T-helper 2 cell treated with Interferon-gamma antibody and Interleukin-4, amounts not matched to agents 5 μg/mL and 100 μg/mL, for 36 hours (primary cell): Measurements from ENCODE around the gene IFTAP.

Source experiments
- DNase-seq: peaks from one replicate; pipeline ENCODE4 v3.0.0; 2021; ENCODE audit warnings: low spot score
- H3K27ac Mint-ChIP-seq: one replicate; pipeline ENCODE4 v1.8.0; 2021; ENCODE audit warnings: mild to moderate bottlenecking, mixed read lengths
- H3K27me3 Mint-ChIP-seq: one replicate; pipeline ENCODE4 v1.8.0; 2021; ENCODE audit warnings: low read depth, mixed read lengths
- H3K36me3 Mint-ChIP-seq: one replicate; pipeline ENCODE4 v1.8.0; 2021; ENCODE audit warnings: low read depth, mixed read lengths
- H3K4me1 Mint-ChIP-seq: one replicate; pipeline ENCODE4 v1.8.0; 2021; ENCODE audit warnings: low read depth, mixed read lengths
- H3K4me3 Mint-ChIP-seq: one replicate; pipeline ENCODE4 v1.8.0; 2022; ENCODE audit warnings: mild to moderate bottlenecking, moderate library complexity, mixed read lengths
- H3K9me3 Mint-ChIP-seq: one replicate; pipeline ENCODE4 v1.8.0; 2021; ENCODE audit warnings: mixed read lengths

IFTAP gene

DNA sequence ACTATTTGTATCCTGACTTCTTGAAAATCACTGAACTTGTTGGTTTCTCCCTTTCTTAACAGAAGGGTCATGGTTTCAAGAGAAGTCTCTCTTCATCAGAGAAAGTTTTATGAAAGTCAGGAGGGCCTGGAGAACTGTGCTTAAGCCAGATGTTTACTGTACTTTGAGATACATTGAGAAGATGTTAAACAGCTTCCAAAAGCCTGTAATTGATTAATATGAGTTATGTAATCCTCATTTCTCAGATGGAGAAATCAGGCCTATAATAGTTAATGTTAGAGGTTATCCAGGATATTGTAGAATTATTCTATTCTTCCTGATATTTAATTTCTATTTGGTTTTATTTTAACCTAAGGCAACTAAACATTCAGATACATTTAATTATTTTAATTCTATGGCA, 100.8 kb downstream of the IFTAP start:
- H3K9me3 Mint-ChIP-seq = no peaks in the 10 kb centered on the region
- no peak for DNase-seq
- H3K36me3 Mint-ChIP-seq = no peaks in the 10 kb centered on the region
- H3K4me3 Mint-ChIP-seq = no peak overlapping the region
- peaks cover 14% of the 10 kb centered on the region for H3K27me3 Mint-ChIP-seq
- no peaks in the 10 kb centered on the region for H3K4me1 Mint-ChIP-seq
- H3K27ac Mint-ChIP-seq = no peak overlapping the region

GRCh38 chr11:36695571-36695970, 101.3 kb downstream of the IFTAP start:
- DNase-seq = no peak
- no peak overlapping the region for H3K4me3 Mint-ChIP-seq
- H3K4me1 Mint-ChIP-seq = no peaks in the 10 kb centered on the region
- H3K27me3 Mint-ChIP-seq = peaks cover 14% of the 10 kb centered on the region
- no peaks in the 10 kb centered on the region for H3K36me3 Mint-ChIP-seq
- H3K9me3 Mint-ChIP-seq = no peaks in the 10 kb centered on the region
- no peak overlapping the region for H3K27ac Mint-ChIP-seq

GRCh38 chr11:36696550-36696949, 102.2 kb downstream of the IFTAP start:
- no peaks in the 10 kb centered on the region for H3K4me1 Mint-ChIP-seq
- H3K9me3 Mint-ChIP-seq = no peaks in the 10 kb centered on the region
- no peaks in the 10 kb centered on the region for H3K36me3 Mint-ChIP-seq
- DNase-seq = no peak
- no peak overlapping the region for H3K4me3 Mint-ChIP-seq
- peaks cover 17% of the 10 kb centered on the region for H3K27me3 Mint-ChIP-seq
- H3K27ac Mint-ChIP-seq = no peak overlapping the region

DNA sequence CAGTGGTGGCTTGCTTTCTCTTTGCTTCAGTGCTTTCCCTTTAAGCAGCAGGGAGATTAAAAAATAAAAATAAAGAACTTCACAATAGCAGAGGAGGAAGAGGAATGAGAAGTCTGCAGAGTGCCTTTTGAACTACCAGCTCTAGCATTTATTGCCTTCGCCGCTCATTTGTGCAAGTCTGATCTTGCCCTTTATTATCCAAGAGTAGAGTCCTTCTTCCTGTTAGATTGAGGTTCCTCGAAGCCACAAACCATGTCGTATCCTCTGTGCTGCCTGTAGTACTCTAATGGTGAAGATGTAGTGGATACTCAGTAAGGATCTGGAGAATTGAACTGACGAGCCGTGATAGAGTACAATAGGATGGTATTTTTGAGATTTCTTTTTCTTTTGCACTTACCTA, 105.0 kb downstream of the IFTAP start:
- H3K9me3 Mint-ChIP-seq = no peaks in the 10 kb centered on the region
- no peaks in the 10 kb centered on the region for H3K4me1 Mint-ChIP-seq
- H3K4me3 Mint-ChIP-seq = no peak overlapping the region
- no peak overlapping the region for H3K27ac Mint-ChIP-seq
- H3K36me3 Mint-ChIP-seq = no peaks in the 10 kb centered on the region
- no peak for DNase-seq
- H3K27me3 Mint-ChIP-seq = peaks cover 6% of the 10 kb centered on the region

GRCh38 chr11:36700246-36700645, 105.9 kb downstream of the IFTAP start:
- Mint-ChIP-seq H3K36me3 (no peaks in the 10 kb centered on the region), H3K27me3 (peaks cover 6% of the 10 kb centered on the region), H3K9me3 (no peaks in the 10 kb centered on the region), H3K27ac (no peak overlapping the region), H3K4me3 (no peak overlapping the region), H3K4me1 (no peaks in the 10 kb centered on the region)
- no peak for DNase-seq

- no peaks in the 10 kb centered on the region for H3K36me3 Mint-ChIP-seq
- no peak overlapping the region for H3K27ac Mint-ChIP-seq
- H3K27me3 Mint-ChIP-seq = peaks cover 6% of the 10 kb centered on the region
- H3K4me3 Mint-ChIP-seq = no peak overlapping the region
- H3K9me3 Mint-ChIP-seq = no peaks in the 10 kb centered on the region
- no peaks in the 10 kb centered on the region for H3K4me1 Mint-ChIP-seq
- DNase-seq = no peak
These were observed 108.2 kb downstream of the IFTAP start for GRCh38 chr11:36702330-36703054.

- no peaks in the 10 kb centered on the region for H3K4me1 Mint-ChIP-seq
- H3K4me3 Mint-ChIP-seq = no peak overlapping the region
- H3K9me3 Mint-ChIP-seq = no peaks in the 10 kb centered on the region
- peaks cover 6% of the 10 kb centered on the region for H3K27me3 Mint-ChIP-seq
- no peak for DNase-seq
- no peak overlapping the region for H3K27ac Mint-ChIP-seq
- H3K36me3 Mint-ChIP-seq = no peaks in the 10 kb centered on the region
These were observed 108.7 kb downstream of the IFTAP start for GRCh38 chr11:36703055-36703404.
